Mesendoderm (in vitro differentiated cells): ENCODE results near the gene ZNF219.

Experiments
- DNase-seq: peaks from one replicate; pipeline ENCODE4 v3.0.0; 2013
- H2AK5ac ChIP-seq: 2 replicates; pipeline ENCODE4 v1.6.1; 2013; ENCODE audit warnings: low read length, inconsistent platforms
- H2BK120ac ChIP-seq: 2 replicates; pipeline ENCODE4 v1.6.1; 2013; ENCODE audit warnings: low read depth, mild to moderate bottlenecking, low read length, moderate library complexity, mixed read lengths
- H2BK15ac ChIP-seq: replicated peaks from 2 replicates; pipeline ENCODE4 v1.6.1; 2013; ENCODE audit warnings: low read depth, mild to moderate bottlenecking, moderate library complexity
- H2BK5ac ChIP-seq: 2 replicates; pipeline ENCODE4 v1.6.1; 2013; ENCODE audit warnings: low read length, inconsistent platforms
- H3K18ac ChIP-seq: 2 replicates; pipeline ENCODE4 v1.6.1; 2013; ENCODE audit warnings: mild to moderate bottlenecking, low read length, mixed read lengths
- H3K23ac ChIP-seq: one replicate; pipeline ENCODE4 v1.6.1; 2013; ENCODE audit warnings: low read length
- H3K27ac ChIP-seq: 2 replicates; pipeline ENCODE4 v1.5.1; 2013; ENCODE audit warnings: low read depth, mild to moderate bottlenecking, inconsistent platforms, low read length, moderate library complexity
- H3K27me3 ChIP-seq: 2 replicates; pipeline ENCODE4 v1.6.1; 2013; ENCODE audit warnings: low read length, control low read depth, mild to moderate bottlenecking, inconsistent platforms; ENCODE audit not compliant: insufficient read depth, poor library complexity
- H3K36me3 ChIP-seq: 2 replicates; pipeline ENCODE4 v1.6.1; 2013; ENCODE audit warnings: low read length, inconsistent platforms; ENCODE audit not compliant: control insufficient read depth, insufficient read depth
- H3K4ac ChIP-seq: one replicate; pipeline ENCODE4 v1.6.1; 2013; ENCODE audit warnings: low read depth, mild to moderate bottlenecking, low read length, moderate library complexity
- H3K4me1 ChIP-seq: 2 replicates; pipeline ENCODE4 v1.6.1; 2013; ENCODE audit warnings: low read depth, low read length, inconsistent platforms; ENCODE audit not compliant: control insufficient read depth
- H3K4me2 ChIP-seq: 2 replicates; pipeline ENCODE4 v1.6.1; 2013; ENCODE audit warnings: low read length
- H3K4me3 ChIP-seq: 2 replicates; pipeline ENCODE4 v1.5.1; 2013; ENCODE audit warnings: mild to moderate bottlenecking, low read length
- H3K56ac ChIP-seq: one replicate; pipeline ENCODE4 v1.6.1; 2013; ENCODE audit warnings: low read length
- H3K79me1 ChIP-seq: 2 replicates; pipeline ENCODE4 v1.6.1; 2013; ENCODE audit warnings: low read length, inconsistent platforms
- H3K79me2 ChIP-seq: 2 replicates; pipeline ENCODE4 v1.6.1; 2013; ENCODE audit warnings: mild to moderate bottlenecking, low read length; ENCODE audit not compliant: control insufficient read depth, insufficient read depth
- H3K9ac ChIP-seq: 2 replicates; pipeline ENCODE4 v1.6.1; 2013; ENCODE audit warnings: low read length, inconsistent platforms
- H4K5ac ChIP-seq: one replicate; pipeline ENCODE4 v1.6.1; 2013; ENCODE audit warnings: low read length
- H4K8ac ChIP-seq: one replicate; pipeline ENCODE4 v1.6.1; 2013; ENCODE audit warnings: low read depth, mild to moderate bottlenecking, control low read depth, low read length, moderate library complexity
- WGBS: extraction: QIAGEN DNeasy Blood & Tissue Kit; methylation state at CpG from one replicate; pipeline ENCODE4 v1.1.7; 2013; ENCODE audit warnings: low lambda C conversion rate, missing lambda C conversion rate; ENCODE audit not compliant: insufficient coverage; ENCODE audit errors: extremely low coverage; 5-methylcytosine and 5-hydroxymethylcytosine counted together

The ZNF219 gene

DNA sequence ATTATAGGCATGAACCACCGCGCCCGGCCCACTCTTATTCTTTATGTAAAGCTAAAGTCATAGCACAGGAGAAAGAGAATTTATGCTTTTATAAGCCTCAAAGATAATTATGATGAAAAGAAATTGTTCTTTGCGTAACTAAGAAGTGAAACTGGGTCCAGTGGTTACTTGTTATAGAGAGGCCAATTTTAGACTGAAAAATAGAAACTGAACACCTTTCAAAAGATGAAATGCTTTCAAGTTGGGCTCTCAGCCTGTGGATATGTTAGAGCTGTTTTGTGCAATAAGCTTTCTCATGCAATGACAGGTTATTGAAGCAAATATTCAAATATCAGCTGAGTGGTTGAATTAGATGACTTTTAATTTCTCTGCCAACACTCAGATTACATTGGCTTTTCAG, 10.3 kb upstream of the ZNF219 start:
- Histone ChIP-seq H3K18ac (no peak overlapping the region), H3K79me1 (no peaks in the 10 kb centered on the region), H3K27me3 (no peaks in the 10 kb centered on the region), H3K4ac (no peak overlapping the region), H3K36me3 (no peaks in the 10 kb centered on the region), H2BK5ac (no peak overlapping the region), H3K4me2 (no peak overlapping the region), H3K9ac (no peak overlapping the region), H3K4me1 (peaks cover 6% of the 10 kb centered on the region), H2BK15ac (no peak overlapping the region), H3K27ac (no peak overlapping the region), H2BK120ac (no peak overlapping the region), H3K79me2 (no peaks in the 10 kb centered on the region), H3K56ac (no peak overlapping the region), H4K8ac (no peak overlapping the region), H2AK5ac (no peak overlapping the region), H3K23ac (no peak overlapping the region), H3K4me3 (no peak overlapping the region), H4K5ac (no peak overlapping the region)
- no peak for DNase-seq
- no CpG with 5 or more reads among the region's 4 CpGs for WGBS

DNA sequence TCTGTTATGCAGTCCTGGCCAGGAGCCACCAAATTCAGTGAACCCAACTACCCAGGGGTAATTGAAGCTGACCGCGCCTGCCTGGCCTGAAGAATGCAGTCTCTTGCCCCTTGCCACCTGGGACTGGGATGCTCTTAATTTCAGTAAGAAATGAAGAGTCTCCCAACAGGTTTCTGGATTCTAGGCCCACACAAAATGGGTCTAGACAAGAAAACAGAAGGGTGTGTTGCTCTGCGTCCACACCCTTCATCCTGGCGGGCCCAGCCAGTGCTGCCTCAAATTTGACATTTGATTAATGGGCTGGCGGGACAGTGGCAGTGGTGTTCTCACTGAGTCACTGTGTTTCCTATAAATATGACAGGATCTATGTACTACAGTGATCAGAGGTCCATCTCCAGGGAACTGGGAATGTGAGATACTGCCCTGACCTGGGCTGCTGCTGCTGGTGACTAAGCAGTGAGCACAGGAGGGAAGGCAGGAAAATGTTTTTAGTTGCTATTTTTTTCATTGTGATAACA, 8.9 kb upstream of the ZNF219 start:
- H3K23ac ChIP-seq: no peak overlapping the region
- no peak overlapping the region for H3K4me3 ChIP-seq
- peak overlapping the region; percentile 22 for H3K9ac ChIP-seq
- H3K4me1 ChIP-seq: peaks cover 10% of the 10 kb centered on the region
- H2BK120ac ChIP-seq: no peak overlapping the region
- no peak overlapping the region for H4K5ac ChIP-seq
- H2AK5ac ChIP-seq: no peak overlapping the region
- H2BK15ac ChIP-seq: no peak overlapping the region
- H3K27me3 ChIP-seq: no peaks in the 10 kb centered on the region
- no peak overlapping the region for H2BK5ac ChIP-seq
- H3K79me2 ChIP-seq: no peaks in the 10 kb centered on the region
- H4K8ac ChIP-seq: no peak overlapping the region
- no peak overlapping the region for H3K4me2 ChIP-seq
- DNase-seq: no peak
- peak overlapping the region; percentile 66 for H3K56ac ChIP-seq
- H3K79me1 ChIP-seq: no peaks in the 10 kb centered on the region
- H3K27ac ChIP-seq: no peak overlapping the region
- no CpG with 5 or more reads among the region's 5 CpGs for WGBS
- H3K36me3 ChIP-seq: no peaks in the 10 kb centered on the region
- no peak overlapping the region for H3K18ac ChIP-seq
- H3K4ac ChIP-seq: no peak overlapping the region

DNA sequence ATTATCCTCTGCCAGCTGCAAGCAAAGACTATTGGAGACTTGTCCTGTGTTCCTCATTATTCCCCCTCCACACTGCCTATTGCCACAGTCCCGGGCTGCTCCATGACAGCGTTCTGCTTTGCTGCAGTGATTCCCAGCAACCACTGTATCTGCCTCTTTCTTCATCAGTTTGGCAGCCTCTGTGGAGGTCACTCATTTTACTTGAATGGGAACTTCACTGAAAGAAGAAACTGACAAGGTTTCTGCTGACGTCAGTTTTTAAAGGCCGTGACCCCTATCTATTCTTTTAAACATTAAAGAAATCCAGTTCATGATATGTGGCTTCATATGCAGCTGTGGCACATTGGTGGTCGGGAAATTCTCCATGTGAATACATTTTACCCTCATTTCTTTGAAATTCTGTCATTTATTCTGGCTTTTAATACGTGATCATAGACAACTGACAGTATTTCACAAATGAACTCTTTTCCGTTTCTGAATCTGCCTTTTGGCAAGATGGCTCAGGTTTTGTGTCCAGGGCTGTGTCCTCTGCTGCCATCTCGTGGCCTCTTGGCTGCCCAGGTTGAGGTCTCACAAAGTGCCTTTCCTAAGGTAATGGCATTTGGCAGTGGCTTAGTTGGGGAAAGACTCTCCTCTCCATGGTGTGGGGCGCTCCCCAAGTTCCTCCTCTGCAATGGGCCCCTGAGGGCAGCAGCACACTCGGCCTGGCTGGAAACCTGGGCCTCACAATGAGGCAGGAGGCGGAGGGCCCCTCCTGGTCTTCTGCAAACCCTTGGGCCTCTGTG, 8.2 kb upstream of the ZNF219 start:
- no peak overlapping the region for H4K5ac ChIP-seq
- peak overlapping the region; percentile 41 for H3K9ac ChIP-seq
- H2AK5ac ChIP-seq: no peak overlapping the region
- no peak overlapping the region for H4K8ac ChIP-seq
- H3K79me1 ChIP-seq: no peaks in the 10 kb centered on the region
- H3K36me3 ChIP-seq: no peaks in the 10 kb centered on the region
- no peak overlapping the region for H2BK15ac ChIP-seq
- peak; percentile 89 for DNase-seq
- H3K79me2 ChIP-seq: no peaks in the 10 kb centered on the region
- no peak overlapping the region for H3K4ac ChIP-seq
- peak overlapping the region; percentile 15 for H2BK5ac ChIP-seq
- H3K56ac ChIP-seq: peak overlapping the region; percentile 75
- H3K23ac ChIP-seq: no peak overlapping the region
- peaks cover 10% of the 10 kb centered on the region for H3K4me1 ChIP-seq
- no peak overlapping the region for H3K4me2 ChIP-seq
- H3K4me3 ChIP-seq: no peak overlapping the region
- no peaks in the 10 kb centered on the region for H3K27me3 ChIP-seq
- H3K18ac ChIP-seq: no peak overlapping the region
- no peak overlapping the region for H3K27ac ChIP-seq
- no peak overlapping the region for H2BK120ac ChIP-seq
- WGBS: no CpG with 5 or more reads among the region's 11 CpGs

DNA sequence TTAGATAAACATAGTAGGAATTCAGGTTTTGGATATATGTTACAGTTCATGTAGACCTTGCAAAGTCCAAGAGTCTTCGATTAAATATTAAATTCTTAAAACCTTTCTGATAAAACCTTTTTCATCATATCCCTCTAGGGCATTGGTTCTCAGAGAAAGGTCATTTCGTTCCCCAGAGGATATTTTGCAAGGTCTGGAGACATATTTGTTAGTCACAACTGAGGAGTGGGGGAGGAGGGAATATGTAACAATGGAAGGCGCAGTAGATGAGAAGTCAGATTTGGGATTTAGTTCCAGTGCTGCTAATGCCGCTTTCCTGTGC, 7.7 kb upstream of the ZNF219 start:
- no peak overlapping the region for H4K8ac ChIP-seq
- WGBS: no CpG with 5 or more reads among the region's 4 CpGs
- DNase-seq: no peak
- H3K36me3 ChIP-seq: no peaks in the 10 kb centered on the region
- H3K4me1 ChIP-seq: peaks cover 10% of the 10 kb centered on the region
- no peak overlapping the region for H3K4me3 ChIP-seq
- peak overlapping the region; percentile 15 for H2BK5ac ChIP-seq
- no peak overlapping the region for H4K5ac ChIP-seq
- no peak overlapping the region for H3K4me2 ChIP-seq
- no peak overlapping the region for H2BK15ac ChIP-seq
- H3K79me2 ChIP-seq: no peaks in the 10 kb centered on the region
- H3K9ac ChIP-seq: peak overlapping the region; percentile 41
- H3K18ac ChIP-seq: no peak overlapping the region
- no peak overlapping the region for H2BK120ac ChIP-seq
- no peak overlapping the region for H3K27ac ChIP-seq
- no peak overlapping the region for H3K4ac ChIP-seq
- no peaks in the 10 kb centered on the region for H3K27me3 ChIP-seq
- H3K79me1 ChIP-seq: no peaks in the 10 kb centered on the region
- no peak overlapping the region for H2AK5ac ChIP-seq
- H3K23ac ChIP-seq: no peak overlapping the region
- H3K56ac ChIP-seq: peak overlapping the region; percentile 75

DNA sequence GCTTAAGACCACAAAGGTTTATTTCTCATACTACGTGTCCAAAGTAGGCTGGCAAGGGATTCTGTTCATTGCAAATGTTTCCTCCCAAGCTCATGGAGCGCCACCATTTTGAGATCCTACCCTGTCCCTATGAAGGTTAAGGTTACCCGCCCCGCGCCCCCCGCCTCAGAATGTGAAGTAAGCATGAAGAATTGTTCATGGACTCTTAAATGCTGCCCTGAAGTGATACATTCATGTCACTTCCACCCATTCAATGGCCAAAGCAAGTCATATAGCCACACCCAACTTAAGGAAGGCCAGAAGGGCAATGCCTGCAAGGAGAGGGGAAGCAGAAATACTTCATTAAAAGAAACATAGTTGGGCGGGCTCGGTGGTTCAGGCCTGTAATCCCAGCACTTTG, 6.6 kb upstream of the ZNF219 start:
- H3K79me1 ChIP-seq: no peaks in the 10 kb centered on the region
- no peak for DNase-seq
- H3K9ac ChIP-seq: peak overlapping the region; percentile 98
- H3K4ac ChIP-seq: no peak overlapping the region
- WGBS: no CpG with 5 or more reads among the region's 8 CpGs
- H3K18ac ChIP-seq: no peak overlapping the region
- no peak overlapping the region for H2BK120ac ChIP-seq
- H4K5ac ChIP-seq: no peak overlapping the region
- H3K36me3 ChIP-seq: no peaks in the 10 kb centered on the region
- H3K23ac ChIP-seq: no peak overlapping the region
- H3K27me3 ChIP-seq: no peaks in the 10 kb centered on the region
- no peak overlapping the region for H3K27ac ChIP-seq
- peak overlapping the region; percentile 98 for H3K56ac ChIP-seq
- H2BK15ac ChIP-seq: no peak overlapping the region
- peaks cover 10% of the 10 kb centered on the region for H3K4me1 ChIP-seq
- H3K79me2 ChIP-seq: no peaks in the 10 kb centered on the region
- H2BK5ac ChIP-seq: no peak overlapping the region
- H2AK5ac ChIP-seq: no peak overlapping the region
- H3K4me3 ChIP-seq: no peak overlapping the region
- H4K8ac ChIP-seq: no peak overlapping the region
- no peak overlapping the region for H3K4me2 ChIP-seq
